ENCODE measurements around the gene CAPSL. TPM values are rescaled to one million over a fixed set of nuclear protein-coding genes. Genes with fewer than 3 reads are reported as not detected.
A peak's percentile ranks its signal among the peaks of the same experiment; 100 is the strongest.

Gene CAPSL
- total and polyA plus RNA-seq, 2 donors (not counting 1 experiment from before 2014, with no cell fraction given), result not detected

- intact Hi-C loops (cut with micrococcal nuclease), result no loop called here
Observed at GRCh38 chr5:35870605-35871004, 67.8 kb downstream of the CAPSL start.

GRCh38 chr5:35869685-35870277 is 68.6 kb downstream of the CAPSL start:
- no peak overlapping the region for H3K4me3 Mint-ChIP-seq
- WGBS (ENCODE audit: insufficient coverage), result 40% methylated on average over 5 of the region's 5 CpGs
- no peak overlapping the region for H3K27ac Mint-ChIP-seq
- Histone ChIP-seq H3K4me3 (ENCODE audit: control extremely low read depth in 1 of 5, extremely low read depth in 1 of 5, insufficient read depth in 1 of 5, low read depth in 2 of 5, low read length in 4 of 5) (no peak overlapping the region), H3K4me1 (ENCODE audit: control insufficient read depth in 2 of 2, insufficient read depth in 2 of 2, low read length in 2 of 2) (peaks cover 11% of the 10 kb centered on the region in 2 donors), H2AFZ (ENCODE audit: insufficient read depth, low read depth, low read length, poor library complexity, severe bottlenecking) (no peak overlapping the region), H3K79me2 (ENCODE audit: control insufficient read depth, insufficient read depth, low read length) (no peaks in the 10 kb centered on the region), H3K4me2 (replicated peaks; ENCODE audit: low read depth, low read length, poor library complexity, severe bottlenecking) (no peak overlapping the region), H3K9me3 (ENCODE audit: control extremely low read depth in 1 of 3, control insufficient read depth in 2 of 3, insufficient read depth in 1 of 3, low read length in 2 of 3) (no peaks in the 10 kb centered on the region), H4K20me1 (ENCODE audit: control insufficient read depth, insufficient read depth, low read length, poor library complexity, severe bottlenecking) (no peaks in the 10 kb centered on the region), H3K27me3 (replicated peaks in 1 of 4; ENCODE audit: control extremely low read depth in 1 of 4, control insufficient read depth in 3 of 4, insufficient read depth in 4 of 4, low read length in 3 of 4) (no peaks in the 10 kb centered on the region), H3K36me3 (replicated peaks in 1 of 2; ENCODE audit: control extremely low read depth in 1 of 2, control insufficient read depth in 1 of 2, extremely low read depth in 1 of 2, insufficient read depth in 2 of 2, low read length in 1 of 2) (no peaks in the 10 kb centered on the region), H3K9ac (ENCODE audit: low read length) (no peak overlapping the region), H3K27ac (ENCODE audit: low read length in 2 of 2) (no peak overlapping the region)
- DNase-seq, result peak; percentile 14
- no peak for TF ChIP-seq EZH2 (IDR thresholded peaks at IDR 0.05; ENCODE audit: borderline replicate concordance, insufficient read depth, low read depth, low read length, poor library complexity, severe bottlenecking)
- TF ChIP-seq, protein P1, sequence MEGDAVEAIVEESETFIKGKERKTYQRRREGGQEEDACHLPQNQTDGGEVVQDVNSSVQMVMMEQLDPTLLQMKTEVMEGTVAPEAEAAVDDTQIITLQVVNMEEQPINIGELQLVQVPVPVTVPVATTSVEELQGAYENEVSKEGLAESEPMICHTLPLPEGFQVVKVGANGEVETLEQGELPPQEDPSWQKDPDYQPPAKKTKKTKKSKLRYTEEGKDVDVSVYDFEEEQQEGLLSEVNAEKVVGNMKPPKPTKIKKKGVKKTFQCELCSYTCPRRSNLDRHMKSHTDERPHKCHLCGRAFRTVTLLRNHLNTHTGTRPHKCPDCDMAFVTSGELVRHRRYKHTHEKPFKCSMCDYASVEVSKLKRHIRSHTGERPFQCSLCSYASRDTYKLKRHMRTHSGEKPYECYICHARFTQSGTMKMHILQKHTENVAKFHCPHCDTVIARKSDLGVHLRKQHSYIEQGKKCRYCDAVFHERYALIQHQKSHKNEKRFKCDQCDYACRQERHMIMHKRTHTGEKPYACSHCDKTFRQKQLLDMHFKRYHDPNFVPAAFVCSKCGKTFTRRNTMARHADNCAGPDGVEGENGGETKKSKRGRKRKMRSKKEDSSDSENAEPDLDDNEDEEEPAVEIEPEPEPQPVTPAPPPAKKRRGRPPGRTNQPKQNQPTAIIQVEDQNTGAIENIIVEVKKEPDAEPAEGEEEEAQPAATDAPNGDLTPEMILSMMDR (IDR thresholded peaks at IDR 0.05), result no peak
- H3K9me3 Mint-ChIP-seq (ENCODE audit: insufficient read depth), result peaks cover 3% of the 10 kb centered on the region
- H3K4me1 Mint-ChIP-seq, result peaks cover 8% of the 10 kb centered on the region
- ChIA-PET POLR2A (no interaction called here), CTCF (interaction anchor here (0.8 kb wide), 1 partner anchor 13 kb away, joined by 3 read pairs; no protein-coding TSS in a partner anchor)
- ATAC-seq (ENCODE audit: low read depth), result peak; percentile 17
- intact Hi-C loops (cut with micrococcal nuclease), result no loop called here
- no peaks in the 10 kb centered on the region for H3K27me3 Mint-ChIP-seq

More at GRCh38 chr5:35870605-35871004, 67.8 kb downstream of the CAPSL start:
- CTCF ChIA-PET, result interaction anchor here (0.6 kb wide), 1 partner anchor 941 kb away, joined by 4 read pairs; the partner anchor contains the start of gene DNAJC21
- Histone ChIP-seq H3K36me3 (replicated peaks in 1 of 2; ENCODE audit: control extremely low read depth in 1 of 2, control insufficient read depth in 1 of 2, extremely low read depth in 1 of 2, insufficient read depth in 2 of 2, low read length in 1 of 2) (no peaks in the 10 kb centered on the region), H3K4me1 (ENCODE audit: control insufficient read depth in 2 of 2, insufficient read depth in 2 of 2, low read length in 2 of 2) (peaks cover 11% of the 10 kb centered on the region in 2 donors), H3K4me3 (ENCODE audit: control extremely low read depth in 1 of 5, extremely low read depth in 1 of 5, insufficient read depth in 1 of 5, low read depth in 2 of 5, low read length in 4 of 5) (no peak overlapping the region), H3K27me3 (replicated peaks in 1 of 4; ENCODE audit: control extremely low read depth in 1 of 4, control insufficient read depth in 3 of 4, insufficient read depth in 4 of 4, low read length in 3 of 4) (no peaks in the 10 kb centered on the region), H3K79me2 (ENCODE audit: control insufficient read depth, insufficient read depth, low read length) (no peaks in the 10 kb centered on the region), H3K9me3 (ENCODE audit: control extremely low read depth in 1 of 3, control insufficient read depth in 2 of 3, insufficient read depth in 1 of 3, low read length in 2 of 3) (no peaks in the 10 kb centered on the region), H3K27ac (ENCODE audit: low read length in 2 of 2) (no peak overlapping the region), H3K9ac (ENCODE audit: low read length) (no peak overlapping the region), H2AFZ (ENCODE audit: insufficient read depth, low read depth, low read length, poor library complexity, severe bottlenecking) (no peak overlapping the region), H3K4me2 (replicated peaks; ENCODE audit: low read depth, low read length, poor library complexity, severe bottlenecking) (no peak overlapping the region), H4K20me1 (ENCODE audit: control insufficient read depth, insufficient read depth, low read length, poor library complexity, severe bottlenecking) (no peaks in the 10 kb centered on the region)
- H3K4me3 Mint-ChIP-seq, result no peak overlapping the region
- DNase-seq (no peak), ATAC-seq (ENCODE audit: low read depth) (no peak)
- POLR2A ChIA-PET, result no interaction called here
- H3K4me1 Mint-ChIP-seq, result peaks cover 8% of the 10 kb centered on the region
- H3K27me3 Mint-ChIP-seq, result no peaks in the 10 kb centered on the region
- no CpG with 5 or more reads among the region's 4 CpGs for WGBS (ENCODE audit: insufficient coverage)
- H3K9me3 Mint-ChIP-seq (ENCODE audit: insufficient read depth), result no peaks in the 10 kb centered on the region
- no peak overlapping the region for H3K27ac Mint-ChIP-seq
- no peak for TF ChIP-seq EZH2 (IDR thresholded peaks at IDR 0.05; ENCODE audit: borderline replicate concordance, insufficient read depth, low read depth, low read length, poor library complexity, severe bottlenecking)
- TF ChIP-seq, protein P1 (IDR thresholded peaks at IDR 0.05), result no peak

Measured in B cell (primary cell).